Measurements from ENCODE around the gene CTCF.

CTCF gene

DNA sequence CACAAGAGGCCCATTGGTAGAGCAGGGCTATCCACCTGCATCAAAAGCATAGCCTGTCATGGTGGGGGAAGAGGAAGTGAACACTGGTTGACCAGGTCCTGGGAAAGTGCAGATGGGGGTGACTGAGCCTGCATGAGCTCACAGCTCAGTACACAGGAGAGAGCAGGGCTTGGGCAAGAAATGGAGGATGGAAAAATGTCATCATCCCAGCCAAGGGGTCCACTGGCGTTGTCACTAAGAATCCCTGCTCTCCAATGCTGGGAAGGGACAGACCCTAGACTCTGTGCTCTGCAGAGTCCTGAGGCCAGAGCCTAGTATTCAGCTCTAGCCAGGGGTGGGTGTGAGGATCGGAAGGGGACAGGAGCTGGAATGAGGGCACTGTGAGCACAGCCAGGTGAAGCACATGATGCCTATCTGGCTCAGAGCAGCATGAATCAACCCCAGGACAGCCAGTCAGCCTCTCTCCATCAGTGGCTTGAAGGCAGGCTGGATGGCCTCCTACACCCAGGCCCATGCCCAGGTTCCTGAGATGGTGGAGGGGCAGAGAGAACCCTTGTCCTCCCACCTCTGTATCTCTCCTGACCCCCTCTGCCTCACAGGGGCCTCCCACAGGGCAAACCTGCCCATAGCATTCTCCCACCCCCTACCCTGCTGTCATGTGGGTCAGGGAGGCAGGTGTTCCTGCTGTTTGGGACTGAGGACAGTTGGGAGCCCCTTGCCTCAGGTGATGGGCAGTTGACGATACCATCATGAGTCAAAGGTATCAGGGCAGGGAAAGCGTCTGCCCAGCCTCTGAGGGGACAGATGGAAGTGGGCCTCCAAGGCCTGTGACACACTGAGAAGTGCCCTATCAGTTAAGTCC lies 13.8 kb upstream of the CTCF start:
- DNase-seq (ENCODE audit: low read depth), result no peak

DNA sequence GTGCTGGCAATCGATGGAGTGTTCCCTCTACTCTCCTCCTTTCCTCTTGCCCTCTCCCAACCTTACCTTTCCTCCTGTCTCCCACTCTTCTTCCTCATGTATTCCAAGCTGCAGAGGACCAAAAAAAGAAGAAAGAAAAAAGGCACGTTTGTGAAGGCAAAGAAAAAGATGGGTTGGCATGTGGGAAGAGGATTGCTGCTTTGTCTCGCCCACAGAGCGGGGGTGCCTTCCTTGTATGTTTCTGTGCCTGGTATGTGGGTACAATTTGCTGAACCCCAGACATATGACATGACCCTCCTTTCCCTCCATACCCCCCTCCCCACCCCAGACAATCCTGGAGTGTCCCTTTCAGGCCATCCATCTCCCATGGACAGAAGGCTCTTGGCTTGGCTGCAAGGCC lies 13.1 kb upstream of the CTCF start:
- DNase-seq (ENCODE audit: low read depth), result no peak

DNA sequence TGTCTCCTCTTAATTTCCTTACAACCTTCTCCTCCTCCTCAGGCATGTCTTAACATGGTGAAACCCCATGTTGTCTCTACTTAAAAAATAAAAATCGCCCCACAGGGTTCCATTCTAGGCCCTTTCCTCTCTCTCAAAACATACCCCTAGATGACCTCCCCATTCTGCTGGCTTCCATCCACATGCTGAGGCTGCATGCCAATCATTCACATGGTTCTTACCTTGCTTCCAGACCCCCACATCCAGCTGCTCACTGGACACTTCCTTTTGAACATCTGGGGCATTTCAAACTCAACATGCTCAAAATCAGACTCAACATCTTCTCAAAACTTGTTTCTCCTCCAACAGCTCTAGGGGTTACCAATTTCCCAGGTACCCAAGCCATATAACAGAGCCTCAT lies 12.4 kb upstream of the CTCF start:
- DNase-seq (ENCODE audit: low read depth), result no peak

DNA sequence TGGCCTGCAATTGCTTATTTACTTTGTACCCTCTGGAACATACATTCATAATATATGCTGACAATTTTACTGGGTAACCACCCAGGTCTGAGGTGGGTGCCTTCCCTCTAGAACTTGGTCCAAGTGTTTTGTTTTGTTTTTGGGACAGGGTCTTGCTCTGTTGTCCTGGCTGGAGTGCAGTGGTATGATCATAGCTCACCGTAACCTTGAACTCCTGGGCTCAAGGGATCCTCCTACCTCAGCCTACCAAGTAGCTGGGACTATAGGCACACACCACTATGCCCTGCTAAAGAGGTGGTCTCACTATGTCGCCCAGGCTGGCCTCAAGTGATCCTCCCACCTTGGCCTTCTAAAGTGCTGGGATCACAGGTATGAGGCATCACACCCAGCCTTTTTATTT lies 11.2 kb upstream of the CTCF start:
- no peak for DNase-seq (ENCODE audit: low read depth)

DNA sequence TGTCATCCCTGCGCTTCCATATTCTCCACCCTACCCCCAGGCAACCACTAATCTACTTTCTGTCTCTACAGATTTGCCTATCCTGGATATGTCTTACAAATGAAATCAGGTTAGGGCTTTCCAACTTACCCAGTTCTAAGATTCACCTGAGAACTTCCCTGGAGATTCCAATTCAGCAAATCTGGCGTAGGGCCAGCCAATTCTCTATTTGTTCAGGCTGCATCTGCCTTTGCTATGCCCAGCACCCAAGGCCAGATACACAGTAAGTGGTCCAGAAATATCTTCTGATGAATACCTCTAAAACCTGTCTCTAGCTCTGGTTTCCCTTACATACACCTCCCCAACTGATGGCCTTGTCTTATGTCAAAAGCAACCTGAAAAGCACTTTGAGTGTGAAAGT lies 10.4 kb upstream of the CTCF start:
- no peak for DNase-seq (ENCODE audit: low read depth)

DNA sequence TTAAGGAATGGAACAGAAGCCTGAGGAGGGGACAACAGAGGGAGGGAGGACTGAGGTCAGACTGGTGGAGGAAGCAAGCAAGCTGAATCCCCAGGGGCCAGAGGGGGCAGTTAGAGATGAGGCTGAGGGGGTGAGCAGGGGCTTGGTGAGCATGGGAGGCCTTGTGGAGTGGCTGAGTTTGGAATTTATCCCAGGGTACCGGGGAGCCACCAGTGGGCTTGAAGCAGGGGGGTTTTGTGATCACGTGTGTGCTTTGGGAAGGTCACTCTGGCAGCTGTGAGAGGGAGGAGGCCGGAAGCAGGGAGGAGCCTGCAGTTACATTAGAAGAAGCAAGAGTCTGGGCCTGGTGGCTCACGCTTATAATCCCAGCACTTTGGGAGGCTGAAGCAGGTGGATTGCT lies 9.8 kb upstream of the CTCF start:
- no peak for DNase-seq (ENCODE audit: low read depth)

DNA sequence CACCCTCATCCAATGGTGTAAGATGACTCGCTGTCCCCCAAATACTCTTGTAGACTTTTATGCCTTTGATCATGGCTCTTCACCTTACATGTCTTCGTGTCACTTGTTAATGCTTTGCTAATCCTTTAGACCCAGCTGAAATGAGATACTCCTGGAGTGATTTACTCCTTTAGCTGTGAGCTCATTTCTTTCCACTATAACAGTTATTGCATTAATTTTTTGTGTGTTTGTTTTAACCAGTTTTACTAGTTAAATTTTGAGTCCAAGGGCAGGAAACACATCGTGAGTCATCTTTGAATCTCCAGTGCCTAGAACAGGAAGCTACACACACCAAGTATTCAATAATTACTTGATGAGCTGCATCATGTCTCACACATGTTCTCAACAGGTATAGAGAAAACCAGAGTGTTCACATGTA lies 6.5 kb upstream of the CTCF start:
- no peak for DNase-seq (ENCODE audit: low read depth)

DNA sequence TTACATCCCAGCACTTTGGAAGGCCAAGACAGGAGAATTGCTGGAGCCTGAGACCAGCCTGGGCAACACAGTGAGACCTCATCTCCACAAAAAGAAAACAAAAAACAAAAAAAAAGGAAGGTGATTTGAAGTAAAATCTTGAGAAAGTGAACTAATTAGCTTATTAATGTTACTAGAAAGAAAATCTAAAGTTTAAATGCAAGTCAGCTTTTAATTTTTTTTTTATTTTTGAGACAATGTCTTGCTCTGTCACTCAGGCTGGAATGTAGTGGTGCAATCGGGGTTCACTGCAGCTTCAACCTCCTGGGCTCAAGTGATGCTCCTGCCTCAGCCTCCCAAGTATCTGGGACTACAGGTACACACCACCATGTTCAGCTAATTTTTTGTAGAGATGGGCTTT lies 3.5 kb upstream of the CTCF start:
- DNase-seq (ENCODE audit: low read depth), result no peak

DNA sequence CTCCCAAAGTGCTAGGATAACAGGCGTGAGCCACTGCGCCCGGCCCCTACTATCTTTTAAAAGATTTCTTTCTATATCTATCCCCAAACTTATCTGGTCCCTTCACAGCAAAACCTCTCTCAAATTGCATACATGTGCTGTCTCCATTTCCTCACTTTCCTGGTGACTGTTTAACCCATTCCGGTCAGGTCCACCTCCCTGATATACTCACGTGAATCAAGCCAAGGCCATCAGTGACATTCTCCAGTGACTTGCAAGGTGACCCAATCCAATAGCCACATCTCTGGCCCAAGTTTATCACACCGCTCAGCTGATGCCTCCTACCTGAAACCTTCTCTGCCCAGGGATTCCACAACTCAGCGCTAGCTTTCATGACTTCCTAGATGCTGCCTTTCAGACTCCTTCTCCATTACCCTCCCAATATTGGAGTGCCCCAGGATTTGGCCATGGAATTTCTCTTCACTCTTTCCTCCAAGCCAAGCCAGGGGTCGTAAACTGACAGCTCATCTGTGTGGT lies 1.4 kb upstream of the CTCF start:
- DNase-seq (ENCODE audit: low read depth), result no peak

DNA sequence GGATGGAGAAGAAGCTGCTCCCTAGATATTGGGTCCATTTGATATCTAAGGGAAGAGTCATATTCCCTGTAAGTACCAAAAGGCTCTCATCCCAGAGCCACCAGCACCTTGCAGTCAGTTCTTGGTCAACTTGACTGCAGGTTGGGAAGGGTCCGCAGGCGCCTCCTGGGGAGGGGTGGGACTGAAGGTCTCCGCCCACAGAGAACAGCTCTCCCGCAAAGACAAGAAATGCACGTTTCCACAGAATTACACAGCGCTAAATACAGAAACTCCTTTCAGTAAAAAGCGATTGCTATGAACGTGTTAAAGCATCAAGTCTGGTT lies 864 bp upstream of the CTCF start:
- no peak for DNase-seq (ENCODE audit: low read depth)

DNA sequence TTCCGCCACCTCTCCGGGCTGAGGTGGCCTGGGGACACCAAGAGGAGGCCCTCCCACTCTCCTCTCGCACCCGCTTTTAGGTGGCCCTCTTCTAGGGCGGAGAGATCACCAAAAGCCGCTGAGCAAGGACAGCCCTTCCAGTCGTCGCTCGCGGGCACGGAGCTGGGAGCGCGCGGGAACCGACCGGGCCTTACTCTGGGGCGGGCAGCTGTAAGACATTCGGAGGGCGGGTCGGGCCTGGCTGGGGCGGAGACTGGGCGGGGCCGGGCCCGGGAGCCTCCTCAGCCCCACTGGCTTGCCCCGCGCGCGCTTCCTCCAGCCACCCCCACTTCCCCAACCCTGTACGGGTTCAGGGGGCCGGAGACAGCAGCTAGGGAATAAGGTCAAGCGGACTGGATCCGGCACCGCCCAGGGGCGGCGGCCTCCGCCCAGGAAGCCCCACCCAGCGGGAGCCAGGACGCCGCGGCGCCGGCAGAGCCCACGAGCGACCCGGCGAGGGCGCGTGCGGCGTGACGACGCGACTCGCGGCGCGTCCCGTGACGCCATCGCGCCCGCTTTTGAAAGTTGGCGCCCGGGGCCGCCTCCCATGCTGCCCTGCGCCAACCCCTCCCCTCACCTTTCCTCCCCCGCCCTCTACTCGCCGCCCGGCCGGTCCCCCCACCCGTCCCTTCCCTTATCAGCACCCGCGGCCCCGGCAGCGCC lies 351 bp upstream of the CTCF start:
- DNase-seq (ENCODE audit: low read depth), result peak; percentile 94

DNA sequence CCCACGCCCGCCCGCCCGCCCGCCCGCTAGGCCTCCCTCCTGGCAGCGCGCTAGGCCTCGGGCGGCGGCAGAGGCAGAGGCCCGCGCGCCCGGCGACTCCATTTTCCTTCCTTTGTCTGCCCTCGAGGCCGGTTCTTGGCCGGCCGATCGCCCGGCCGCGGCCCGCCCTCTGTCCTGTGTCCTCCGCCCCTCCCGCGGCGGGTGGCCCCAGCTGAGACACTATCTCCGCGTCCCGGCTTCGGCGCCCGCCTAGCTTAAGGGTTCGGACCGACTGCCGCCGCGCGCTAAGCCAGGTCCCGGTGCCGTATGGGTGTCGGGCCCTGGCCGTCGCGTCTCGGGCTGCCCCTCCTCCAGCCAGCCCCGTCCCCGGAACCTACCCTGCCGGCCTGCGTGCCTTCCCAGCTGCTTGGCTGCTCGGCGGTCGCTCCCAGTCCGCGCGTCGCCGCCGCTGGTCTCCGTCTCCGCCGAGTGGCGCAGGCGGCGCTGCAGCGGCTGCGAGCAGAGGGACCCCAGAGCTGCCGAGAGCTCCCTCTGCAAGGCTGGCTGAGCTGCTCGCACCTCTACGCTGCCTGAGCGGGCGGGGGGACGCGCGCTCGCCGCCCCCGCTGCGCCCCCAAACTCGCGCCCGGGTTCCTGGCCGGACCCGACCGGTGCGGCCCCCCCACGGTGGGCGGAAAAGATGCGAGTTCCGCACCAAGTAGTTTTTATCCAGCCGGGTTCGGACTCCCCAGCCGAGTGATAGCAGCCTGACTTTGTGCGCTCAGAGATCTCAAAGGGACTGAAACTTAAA lies 787 bp downstream of the CTCF start:
- peak; percentile 22 for DNase-seq (ENCODE audit: low read depth)

DNA sequence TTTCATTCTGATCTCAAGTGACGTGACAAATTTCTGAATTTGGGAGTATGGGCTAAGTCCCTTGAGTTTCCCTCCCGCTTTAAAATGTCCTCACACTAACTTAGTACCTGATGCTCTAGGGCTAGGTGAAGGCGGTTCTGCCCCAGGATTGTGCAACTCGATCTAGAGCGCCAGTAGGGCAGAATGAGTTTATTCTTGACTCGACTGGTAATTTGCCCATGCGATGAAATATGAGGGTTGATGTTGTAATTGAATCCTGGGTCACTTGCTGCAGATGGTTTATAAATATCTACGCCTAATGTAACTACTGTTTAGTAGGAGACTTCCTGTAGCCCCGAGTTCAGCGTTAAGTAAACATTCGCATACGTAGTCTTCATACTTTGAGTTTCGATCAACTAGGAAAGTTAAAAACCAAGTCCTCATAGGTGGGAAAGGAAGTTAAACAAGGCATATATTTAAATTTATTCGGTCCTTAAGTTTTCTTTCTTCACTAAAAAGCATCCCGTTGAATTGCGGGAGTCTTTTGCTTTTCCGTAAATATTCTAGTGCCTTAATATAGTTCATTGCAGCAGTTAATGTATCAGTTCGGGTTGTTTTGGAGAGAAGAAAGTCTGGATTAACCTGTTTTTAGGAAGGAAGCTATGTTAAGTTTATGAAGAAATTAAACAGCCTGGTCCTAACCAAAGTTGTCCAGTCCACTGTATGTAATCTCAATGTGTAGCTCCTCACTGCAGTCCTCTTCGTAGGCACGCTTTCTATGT lies 1.6 kb downstream of the CTCF start:
- DNase-seq (ENCODE audit: low read depth), result no peak

DNA sequence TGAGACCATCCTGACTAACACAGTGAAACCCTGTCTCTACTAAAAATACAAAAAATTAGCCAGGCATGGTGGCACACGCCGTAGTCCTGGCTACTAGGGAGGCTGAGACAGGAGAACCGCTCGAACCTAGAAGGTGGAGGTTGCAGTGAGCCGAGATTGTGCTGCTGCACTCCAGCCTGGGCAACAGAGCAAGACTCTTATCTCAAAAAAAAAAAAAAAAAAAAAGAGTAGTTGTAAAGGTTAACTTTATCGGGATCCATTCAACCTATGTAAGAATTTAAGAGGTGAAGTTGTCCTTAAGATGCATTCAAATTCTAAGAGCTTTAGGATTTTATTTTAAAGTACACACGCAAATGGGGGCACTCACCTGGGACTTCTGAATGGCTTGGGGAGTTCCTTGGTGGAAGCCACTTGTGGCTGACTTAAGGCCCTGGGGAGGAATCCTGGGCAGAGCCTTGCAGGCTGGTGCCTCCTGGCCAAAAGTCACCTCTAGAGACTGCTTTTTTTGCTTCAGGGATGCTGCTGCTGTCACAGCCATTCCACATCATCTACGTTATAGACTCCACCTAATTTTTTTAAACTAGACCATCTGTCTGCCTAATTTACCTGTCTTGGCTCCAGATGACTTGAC lies 3.3 kb downstream of the CTCF start:
- no peak for DNase-seq (ENCODE audit: low read depth)

DNA sequence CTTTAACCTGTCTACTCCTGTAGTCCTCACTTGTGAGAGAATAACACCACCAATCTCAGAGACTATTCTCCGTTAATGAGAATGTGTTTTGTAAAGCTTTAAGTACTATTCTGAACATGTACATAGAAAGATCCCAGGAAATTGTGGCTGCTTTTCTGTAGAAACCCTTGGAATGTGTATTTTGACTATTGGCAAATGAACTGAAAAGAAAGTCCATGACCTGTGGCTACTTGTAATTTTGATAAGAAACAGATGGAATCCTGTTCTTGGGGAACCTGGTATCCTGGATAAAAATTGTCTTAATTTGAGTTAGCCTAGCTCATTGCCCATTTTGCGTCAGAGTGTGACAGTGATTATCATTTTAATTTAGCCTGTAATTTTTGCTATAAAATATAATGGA lies 9.1 kb downstream of the CTCF start:
- no peak for DNase-seq (ENCODE audit: low read depth)

DNA sequence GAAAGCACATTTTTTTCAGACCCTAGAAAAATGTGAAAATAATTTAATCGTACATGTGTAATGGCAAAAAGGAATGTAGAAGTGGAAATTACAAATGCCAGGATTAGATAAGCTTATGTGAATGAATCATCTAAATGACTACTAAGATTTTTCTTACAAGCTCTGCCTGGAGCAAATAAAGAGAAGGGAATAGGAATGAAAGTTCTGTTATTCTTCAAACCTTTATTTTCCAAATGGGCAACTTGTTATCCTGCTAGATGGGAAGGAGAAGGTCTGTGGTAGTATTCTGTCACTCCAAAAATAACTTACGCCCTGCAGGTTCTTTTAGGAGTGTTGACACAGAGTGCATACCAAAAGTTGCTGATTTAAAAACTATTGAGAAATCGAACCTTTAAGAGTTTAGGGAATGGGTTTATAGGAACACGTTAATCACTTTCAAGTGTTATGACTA lies 9.7 kb downstream of the CTCF start:
- no peak for DNase-seq (ENCODE audit: low read depth)

DNA sequence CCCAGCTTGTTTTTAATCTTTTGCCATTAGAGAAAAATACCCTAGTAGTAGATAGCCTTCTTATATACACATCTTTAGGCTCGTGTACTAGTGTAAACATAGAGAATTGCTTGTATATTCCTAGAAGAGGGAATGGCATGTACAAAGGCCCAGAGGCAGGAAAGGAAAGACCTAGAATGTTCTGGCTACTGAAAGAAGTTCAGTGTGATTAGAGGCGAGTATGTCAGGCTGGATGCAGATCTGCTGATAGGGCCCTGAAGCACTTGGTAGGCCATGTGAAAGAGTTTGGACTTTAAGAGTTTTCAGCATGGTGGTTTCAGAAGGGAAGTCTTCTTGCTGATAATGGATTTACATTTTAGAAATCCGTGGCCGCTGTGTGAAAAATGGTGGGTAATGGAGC lies 17.4 kb downstream of the CTCF start:
- no peak for DNase-seq (ENCODE audit: low read depth)

DNA sequence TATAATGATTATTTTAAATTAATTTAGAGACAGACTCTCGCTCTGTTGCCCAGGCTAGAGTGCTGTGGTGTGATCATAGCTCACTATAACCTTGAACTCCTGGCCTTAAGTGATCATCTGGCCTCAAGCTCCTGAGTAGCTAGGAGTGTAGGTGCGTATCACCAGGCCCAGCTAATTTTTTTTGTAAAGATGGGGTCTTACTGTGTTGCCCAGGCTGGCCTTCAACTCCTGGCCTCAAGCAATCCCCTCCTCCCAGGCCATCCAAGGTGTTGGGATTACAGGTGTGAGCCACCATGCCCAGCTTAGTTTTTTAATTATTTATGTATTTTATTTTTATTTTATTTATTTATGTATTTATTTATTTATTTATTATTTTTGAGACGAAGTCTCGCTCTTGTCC lies 17.9 kb downstream of the CTCF start:
- no peak for DNase-seq (ENCODE audit: low read depth)

DNA sequence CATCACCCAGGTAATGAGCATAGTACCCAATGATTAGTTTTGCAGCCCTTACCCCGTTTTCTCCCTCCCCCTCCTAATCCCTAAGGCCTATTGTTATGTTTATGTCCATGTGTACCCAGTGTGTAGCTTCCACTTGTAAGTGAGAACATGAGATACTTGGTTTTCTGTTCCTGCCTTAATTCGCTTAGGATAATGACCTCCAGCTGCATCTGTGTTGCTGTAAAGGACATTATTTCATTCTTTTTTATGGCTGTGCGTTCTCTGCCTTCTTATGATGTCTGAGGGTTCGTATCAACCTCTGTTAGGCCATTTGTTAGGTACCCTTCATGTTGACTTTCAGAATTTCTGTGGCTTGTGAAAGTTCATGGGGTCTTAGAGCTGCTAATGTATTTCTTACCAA lies 31.0 kb downstream of the CTCF start:
- no peak for DNase-seq (ENCODE audit: low read depth)

DNA sequence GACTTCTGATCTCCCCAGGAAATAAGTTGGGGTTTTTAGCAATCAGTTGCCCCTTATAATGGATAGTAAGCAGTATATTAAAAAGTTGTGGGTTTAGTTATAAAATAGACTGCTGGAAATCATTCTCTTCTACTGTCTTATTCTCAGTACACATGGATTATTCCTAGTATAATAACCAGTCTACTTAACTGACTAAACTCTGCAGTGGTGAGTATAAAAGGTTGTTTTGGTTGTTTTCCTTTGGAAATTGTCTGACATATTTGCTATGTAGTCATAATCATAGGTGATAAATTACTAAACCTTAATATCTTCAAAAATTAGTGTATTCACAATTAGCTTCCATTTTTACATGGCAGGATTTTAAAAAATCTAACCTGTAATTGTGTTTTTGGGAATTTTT lies 31.4 kb downstream of the CTCF start:
- DNase-seq (ENCODE audit: low read depth), result no peak

DNA sequence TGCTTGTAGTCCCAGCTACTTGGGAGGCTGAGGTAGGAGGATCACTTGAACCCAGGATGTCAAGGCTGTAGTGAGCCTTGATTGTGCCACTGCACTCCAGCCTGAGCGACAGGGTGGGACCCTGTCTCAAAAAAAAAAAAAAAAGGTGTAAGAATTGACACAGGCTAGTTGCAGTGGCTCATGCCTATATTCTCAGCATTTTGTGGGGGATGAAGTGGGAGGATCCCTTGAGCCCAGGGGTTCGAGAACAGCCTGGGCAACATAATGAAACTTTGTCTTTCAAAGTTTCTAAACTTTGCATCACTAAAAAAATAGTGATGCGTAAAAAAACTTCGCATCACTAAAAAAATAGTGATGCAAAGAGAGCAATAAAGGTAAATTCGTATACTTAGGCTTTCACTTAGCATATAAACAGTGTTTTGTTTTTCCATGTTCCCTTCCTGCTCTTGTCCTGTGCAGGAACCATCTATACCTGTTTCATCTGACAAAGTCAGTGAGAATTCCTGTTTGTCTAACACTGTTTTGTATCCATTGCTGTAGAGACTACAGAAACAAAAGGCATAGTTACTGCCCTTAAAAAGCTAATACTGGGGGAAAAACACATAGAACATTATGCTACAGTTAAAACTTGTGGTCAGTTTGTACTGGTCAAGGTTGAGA lies 32.1 kb downstream of the CTCF start:
- no peak for DNase-seq (ENCODE audit: low read depth)

Measured in stimulated activated CD8-positive, alpha-beta memory T cell treated with anti-CD3 and anti-CD28 coated beads, Interleukin-7, amount 100 ng/mL, for 24 hours (primary cell).